LNCAP (cell line): Measurements from ENCODE around the gene PKN2.

ENCODE experiments used
- CTCF ChIP-seq: fragments of 450-650 bp; IDR thresholded peaks from 2 replicates; pipeline ENCODE4 v1.5.1; 2017; ENCODE audit warnings: mild to moderate bottlenecking

Gene PKN2

GRCh38 chr1:88784551-88784950 lies 100.5 kb downstream of the PKN2 start:
- TF ChIP-seq CTCF, result no peak

- TF ChIP-seq CTCF, result no peak
Observed at GRCh38 chr1:88787023-88787903, 103.2 kb downstream of the PKN2 start.

GRCh38 chr1:88791192-88791591 lies 107.1 kb downstream of the PKN2 start:
- TF ChIP-seq CTCF, result no peak

- TF ChIP-seq CTCF, result no peak
Observed at GRCh38 chr1:88799491-88799890, 115.4 kb downstream of the PKN2 start.

GRCh38 chr1:88800382-88801051 lies 116.4 kb downstream of the PKN2 start:
- peak; percentile 92 for TF ChIP-seq CTCF

GRCh38 chr1:88801575-88802208 lies 117.6 kb downstream of the PKN2 start:
- TF ChIP-seq CTCF, result no peak

- TF ChIP-seq CTCF, result no peak
Observed at GRCh38 chr1:88802404-88802803, 118.3 kb downstream of the PKN2 start.
